NCI-H510A (cell line): Measurements from ENCODE around the gene TOLLIP.

Experiments used
- DNase-seq: peaks from one replicate; lab custom pipeline; 2025; lab: John Stamatoyannopoulos, UW

The TOLLIP gene

GRCh38 chr11:1231396-1232020 is 77.9 kb downstream of the TOLLIP start:
- DNase-seq = peak; percentile 19

DNA sequence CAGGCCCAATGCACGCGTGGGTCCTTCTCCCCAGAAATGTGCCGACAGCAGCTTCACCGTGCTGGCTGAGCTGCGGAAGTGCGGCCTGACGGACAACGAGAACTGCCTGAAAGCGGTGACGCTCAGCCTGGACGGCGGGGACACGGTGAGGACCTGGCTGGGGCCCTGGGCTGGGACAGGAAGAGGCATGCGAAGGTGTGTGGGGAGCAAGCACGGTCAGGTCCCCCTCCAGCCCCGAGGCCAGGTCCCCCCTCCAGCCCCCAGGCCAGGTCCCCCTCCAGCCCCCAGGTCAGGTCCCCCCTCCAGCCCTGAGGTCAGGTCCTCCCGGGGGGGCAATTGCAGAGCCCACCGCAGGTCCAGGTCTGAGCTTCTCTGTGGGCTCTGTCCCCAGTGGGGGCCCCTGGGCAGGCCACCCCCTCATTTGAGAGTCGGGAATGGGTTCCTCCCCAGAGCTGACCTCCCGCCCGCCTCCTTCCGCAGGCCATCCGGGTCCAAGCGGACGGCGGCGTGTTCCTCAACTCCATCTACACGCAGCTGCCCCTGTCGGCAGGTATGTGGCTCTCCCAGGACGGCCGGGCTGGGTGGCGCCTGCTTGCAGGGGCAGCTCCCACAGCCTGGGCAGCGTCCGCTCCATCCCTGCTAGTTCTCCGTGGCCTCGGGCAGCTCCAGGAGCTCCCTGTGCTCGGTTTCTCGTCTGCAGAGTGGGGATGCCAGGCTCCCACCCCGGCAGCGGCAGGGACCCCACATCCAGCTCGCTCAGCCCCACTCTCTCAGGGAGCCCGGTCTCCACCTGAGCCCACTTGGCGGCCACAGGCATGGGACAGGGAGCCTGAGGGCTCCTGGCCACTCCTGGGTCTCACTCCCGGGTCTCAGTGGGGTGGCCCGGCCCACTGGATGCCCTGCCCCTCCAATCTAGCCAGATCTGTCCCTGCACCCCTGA is 78.7 kb downstream of the TOLLIP start:
- DNase-seq = no peak

- DNase-seq = no peak
Measured at GRCh38 chr11:1230121-1230455, 79.3 kb downstream of the TOLLIP start.

GRCh38 chr11:1229471-1230120 is 79.8 kb downstream of the TOLLIP start:
- no peak for DNase-seq

DNA sequence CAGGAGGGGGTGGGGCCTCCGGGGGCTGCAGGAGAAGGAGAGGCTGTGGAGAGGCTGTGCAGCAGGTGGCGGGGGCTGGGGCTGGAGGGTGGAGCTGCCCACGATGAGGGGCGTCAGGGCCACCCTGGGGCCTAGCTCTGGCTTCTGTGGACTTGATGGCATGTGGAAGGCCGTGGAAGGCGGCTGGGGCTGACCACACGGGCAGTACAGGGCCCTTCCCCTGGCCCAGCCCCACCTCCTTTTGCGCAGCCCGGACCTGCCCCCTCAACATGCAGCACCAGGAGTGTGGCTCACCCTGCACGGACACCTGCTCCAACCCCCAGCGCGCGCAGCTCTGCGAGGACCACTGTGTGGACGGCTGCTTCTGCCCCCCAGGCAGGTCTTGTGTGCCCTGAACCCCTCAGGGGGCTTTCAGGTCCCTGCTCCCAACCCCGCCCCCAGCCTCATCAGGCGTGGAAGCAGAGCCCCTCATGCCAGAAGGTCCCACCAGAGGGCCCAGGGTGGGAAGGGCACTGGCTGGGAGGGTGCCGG is 80.4 kb downstream of the TOLLIP start:
- DNase-seq = no peak

- no peak for DNase-seq
Measured at GRCh38 chr11:1228101-1228821, 81.2 kb downstream of the TOLLIP start.

- no peak for DNase-seq
Measured at GRCh38 chr11:1227551-1228100, 81.8 kb downstream of the TOLLIP start.

GRCh38 chr11:1226986-1227550 is 82.4 kb downstream of the TOLLIP start:
- no peak for DNase-seq

GRCh38 chr11:1226226-1226985 is 83.0 kb downstream of the TOLLIP start:
- DNase-seq = no peak

DNA sequence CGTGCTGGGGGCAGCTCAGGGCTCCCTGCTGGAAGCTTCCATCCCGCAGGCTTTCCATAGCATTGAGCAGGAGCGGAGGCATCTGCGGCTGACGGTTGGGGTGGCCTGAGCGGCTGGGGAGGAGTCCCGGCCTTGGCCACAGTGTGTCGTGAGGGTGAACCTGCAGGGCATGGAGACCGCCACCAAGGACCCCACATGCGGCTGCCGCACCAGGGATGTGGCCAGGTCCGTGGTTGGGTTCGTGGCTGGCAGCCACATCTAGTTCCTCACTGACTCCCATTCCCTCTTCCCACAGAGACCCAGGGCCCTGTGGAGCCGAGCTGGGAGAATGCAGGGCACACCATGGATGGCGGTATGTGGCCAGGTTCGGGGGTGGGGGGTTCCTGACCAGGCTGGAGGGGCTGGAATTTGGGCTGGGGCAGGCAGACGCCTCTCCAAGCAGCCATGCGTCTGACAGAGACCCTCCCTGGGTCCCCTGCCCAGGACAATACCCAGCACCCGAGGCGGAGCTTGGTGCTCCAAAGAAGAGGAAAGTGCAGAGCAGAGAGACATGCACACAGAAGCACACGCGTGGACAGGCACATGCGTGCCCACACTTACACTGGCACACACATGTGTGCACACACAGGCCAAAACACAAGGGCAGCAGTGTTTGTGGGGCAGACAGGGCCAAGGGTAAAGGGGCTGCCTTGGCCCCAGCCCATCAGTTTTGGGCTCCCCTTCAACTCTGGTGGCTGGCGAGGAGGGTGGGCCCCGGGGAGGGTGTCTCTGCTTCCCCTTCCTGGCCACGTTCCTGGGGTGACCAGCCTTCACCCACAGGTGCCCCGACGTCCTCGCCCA is 83.8 kb downstream of the TOLLIP start:
- no peak for DNase-seq

DNA sequence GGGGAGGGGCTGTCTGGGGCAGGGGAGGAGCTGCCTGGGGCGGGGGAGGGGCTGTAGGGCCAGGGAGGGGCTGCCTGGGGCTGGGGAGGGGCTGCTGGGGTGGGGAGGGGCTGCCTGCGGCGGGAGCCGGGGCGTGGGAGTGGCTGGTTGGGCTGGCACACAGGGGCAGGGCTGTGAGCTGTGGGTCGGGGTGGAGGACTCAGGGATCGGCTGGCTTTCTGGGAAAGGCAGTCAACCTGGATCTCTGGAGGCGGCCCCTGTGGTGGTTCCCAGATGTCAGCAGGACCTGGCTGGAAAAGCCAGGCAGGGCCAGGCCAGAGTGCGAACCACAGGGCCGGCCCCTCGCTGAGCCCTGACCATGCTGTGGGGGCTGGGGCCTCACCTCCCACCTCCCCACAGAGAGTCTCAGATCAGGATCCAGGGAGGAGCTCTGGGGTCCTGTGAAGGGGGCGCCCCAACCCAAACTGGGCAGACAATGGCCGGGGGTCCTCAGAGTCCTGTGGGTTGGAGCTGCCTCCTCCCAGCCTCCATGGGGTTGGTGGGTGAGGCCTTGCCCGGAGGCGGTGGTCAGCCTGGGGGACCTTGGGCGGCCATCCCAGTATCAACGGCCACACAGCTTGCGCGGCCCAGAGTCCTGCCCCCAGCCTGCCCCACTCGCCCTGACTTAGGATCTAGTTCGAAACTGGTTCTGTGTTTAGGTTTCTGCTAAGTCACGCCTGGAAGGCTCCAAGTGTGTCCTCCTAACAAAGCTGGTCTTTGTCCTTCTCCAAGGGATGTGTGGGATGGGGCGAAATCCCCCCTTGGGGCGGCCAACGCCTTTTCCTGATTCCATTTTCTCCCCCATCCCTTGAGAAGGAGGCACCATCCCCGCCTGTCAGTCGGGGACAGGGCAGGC is 84.7 kb downstream of the TOLLIP start:
- no peak for DNase-seq
